ENCODE measurements around the gene LRP1.

LRP1 gene

GRCh38 chr12:57223191-57224165 lies 95.2 kb downstream of the LRP1 start:
- Histone ChIP-seq H3K4me1 (peaks cover 0 to 11% (median 8%) of the 10 kb centered on the region in 4 donors), H3K9me3 (no peaks in the 10 kb centered on the region), H3K36me3 (no peaks in the 10 kb centered on the region), H3K4me3 (no peak overlapping the region), H3K27me3 (peaks cover 0 to 86% of the 10 kb centered on the region in 2 donors), H3K27ac (no peak overlapping the region)
- DNase-seq = no peak
- no peak for TF ChIP-seq CTCF (IDR thresholded peaks at IDR 0.05)
- intact Hi-C loops (cut with DNase I; ENCODE audit: low total_unique reads) = no loop called here

GRCh38 chr12:57224278-57224972 lies 96.1 kb downstream of the LRP1 start:
- Histone ChIP-seq H3K4me3 (no peak overlapping the region), H3K27me3 (peaks cover 0 to 78% of the 10 kb centered on the region in 2 donors), H3K27ac (no peak overlapping the region), H3K9me3 (no peaks in the 10 kb centered on the region), H3K36me3 (no peaks in the 10 kb centered on the region), H3K4me1 (peaks cover 0 to 15% (median 10%) of the 10 kb centered on the region in 4 donors)
- DNase-seq = no peak
- TF ChIP-seq CTCF (IDR thresholded peaks at IDR 0.05) = no peak
- intact Hi-C loops (cut with DNase I; ENCODE audit: low total_unique reads) = no loop called here

DNA sequence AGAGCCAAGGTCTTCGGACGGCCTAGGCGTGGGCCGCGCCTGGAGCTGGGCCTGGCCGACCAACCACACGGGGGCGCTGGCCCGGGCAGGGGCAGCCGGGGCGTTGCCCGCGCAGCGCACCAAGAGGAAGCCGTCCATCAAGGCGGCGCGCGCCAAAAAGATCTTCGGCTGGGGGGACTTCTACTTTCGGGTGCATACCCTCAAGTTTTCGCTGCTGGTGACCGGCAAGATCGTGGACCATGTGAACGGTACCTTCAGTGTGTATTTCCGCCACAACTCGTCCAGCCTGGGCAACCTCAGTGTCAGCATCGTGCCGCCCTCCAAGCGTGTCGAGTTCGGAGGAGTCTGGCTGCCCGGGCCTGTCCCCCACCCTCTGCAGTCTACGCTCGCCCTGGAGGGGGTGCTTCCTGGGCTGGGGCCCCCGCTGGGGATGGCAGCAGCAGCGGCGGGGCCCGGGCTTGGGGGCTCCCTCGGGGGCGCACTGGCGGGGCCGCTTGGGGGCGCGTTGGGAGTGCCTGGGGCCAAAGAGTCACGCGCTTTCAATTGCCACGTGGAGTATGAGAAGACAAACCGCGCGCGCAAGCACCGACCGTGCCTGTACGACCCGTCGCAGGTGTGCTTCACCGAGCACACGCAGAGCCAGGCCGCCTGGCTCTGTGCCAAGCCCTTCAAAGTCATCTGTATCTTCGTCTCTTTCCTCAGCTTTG lies 96.8 kb downstream of the LRP1 start:
- no peak overlapping the region for H3K4me3 ChIP-seq
- H3K9me3 ChIP-seq = no peaks in the 10 kb centered on the region
- peaks cover 0 to 13% (median 11%) of the 10 kb centered on the region in 4 donors for H3K4me1 ChIP-seq

DNA sequence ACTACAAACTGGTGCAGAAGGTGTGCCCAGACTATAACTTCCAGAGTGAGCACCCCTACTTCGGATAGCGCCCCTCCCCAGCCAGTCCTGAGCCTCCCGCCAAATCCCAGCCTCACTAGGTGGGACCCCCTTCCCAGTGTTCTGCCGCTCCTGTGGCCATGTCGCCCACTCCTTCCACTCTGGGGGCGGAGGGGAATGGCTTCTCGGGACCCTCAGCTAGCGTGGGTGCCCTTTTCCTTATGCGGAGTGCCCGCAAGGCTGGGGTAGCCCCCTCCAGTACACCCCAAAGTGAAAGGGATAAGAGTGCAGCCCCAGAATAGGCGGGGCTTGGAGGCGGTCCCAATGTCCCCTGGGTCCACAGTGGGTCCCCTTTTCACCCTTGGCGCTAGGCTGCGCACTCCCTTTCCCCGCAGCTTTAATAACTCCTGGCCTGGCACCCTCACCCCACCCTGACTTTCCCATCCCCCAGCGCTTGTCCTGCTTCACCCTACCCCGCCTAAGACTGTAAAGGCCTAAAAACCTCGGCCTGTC lies 97.5 kb downstream of the LRP1 start:
- Histone ChIP-seq H3K4me3 (no peak overlapping the region), H3K9me3 (no peaks in the 10 kb centered on the region), H3K36me3 (no peaks in the 10 kb centered on the region), H3K27me3 (peaks cover 0 to 65% of the 10 kb centered on the region in 2 donors), H3K4me1 (peaks cover 0 to 19% (median 16%) of the 10 kb centered on the region in 4 donors), H3K27ac (no peak overlapping the region)
- no peak for DNase-seq
- TF ChIP-seq CTCF (IDR thresholded peaks at IDR 0.05) = no peak
- intact Hi-C loops (cut with DNase I; ENCODE audit: low total_unique reads) = no loop called here

More for the DNA sequence above, 96.8 kb downstream of the LRP1 start:
- TF ChIP-seq CTCF (IDR thresholded peaks at IDR 0.05) = peak in 1 of 2 experiments; percentile 13
- Histone ChIP-seq H3K36me3 (no peaks in the 10 kb centered on the region), H3K27me3 (peaks cover 0 to 71% of the 10 kb centered on the region in 2 donors), H3K27ac (no peak overlapping the region)
- intact Hi-C loops (cut with DNase I; ENCODE audit: low total_unique reads) = no loop called here
- DNase-seq = no peak

Data from tibial artery (tissue), 4 donors.